Mucosa of gallbladder (tissue), 1 donor: ENCODE data around the gene MGA. TPM values are rescaled to one million over a fixed set of nuclear protein-coding genes. Genes with fewer than 3 reads are reported as not detected.

Experiments
- DNase-seq: peaks from one replicate; pipeline ENCODE4 v3.0.0-alpha.2; 2020; ENCODE audit warnings: low spot score
- total RNA-seq: library from RNA; stranded (reverse); gene quantifications from one replicate; pipeline ENCODE4 v1.2.1, GENCODE V29; 2021
- donor health status: DM: no; HTN: no; CAD: no.

MGA gene
- total RNA-seq, 1 donor from 2014 or later = 39.4 TPM

- DNase-seq = peak; percentile 37
Measured at GRCh38 chr15:41806291-41807181, 146.3 kb downstream of the MGA start.

DNA sequence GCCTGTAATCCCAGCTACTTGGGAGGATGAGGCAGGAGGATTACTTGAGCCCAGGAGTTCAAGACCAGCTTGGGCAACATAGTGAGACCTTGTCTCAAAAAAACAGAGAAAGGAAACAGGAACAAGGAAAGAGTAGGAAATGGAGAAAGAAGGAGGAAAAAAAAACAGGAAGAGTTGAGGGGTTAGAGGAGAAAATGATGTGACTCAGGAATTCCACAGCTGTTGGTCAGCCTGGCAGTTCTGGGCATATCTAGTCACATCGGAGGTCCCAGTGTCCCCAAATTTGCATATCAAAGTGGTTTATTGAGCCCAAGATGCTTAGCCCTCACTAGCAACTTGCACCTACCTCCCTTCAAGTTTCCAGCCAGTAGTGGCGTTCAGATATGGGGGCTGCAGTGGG, 148.9 kb downstream of the MGA start:
- DNase-seq = no peak

- no peak for DNase-seq
Measured at GRCh38 chr15:41809526-41810220, 149.5 kb downstream of the MGA start.

DNA sequence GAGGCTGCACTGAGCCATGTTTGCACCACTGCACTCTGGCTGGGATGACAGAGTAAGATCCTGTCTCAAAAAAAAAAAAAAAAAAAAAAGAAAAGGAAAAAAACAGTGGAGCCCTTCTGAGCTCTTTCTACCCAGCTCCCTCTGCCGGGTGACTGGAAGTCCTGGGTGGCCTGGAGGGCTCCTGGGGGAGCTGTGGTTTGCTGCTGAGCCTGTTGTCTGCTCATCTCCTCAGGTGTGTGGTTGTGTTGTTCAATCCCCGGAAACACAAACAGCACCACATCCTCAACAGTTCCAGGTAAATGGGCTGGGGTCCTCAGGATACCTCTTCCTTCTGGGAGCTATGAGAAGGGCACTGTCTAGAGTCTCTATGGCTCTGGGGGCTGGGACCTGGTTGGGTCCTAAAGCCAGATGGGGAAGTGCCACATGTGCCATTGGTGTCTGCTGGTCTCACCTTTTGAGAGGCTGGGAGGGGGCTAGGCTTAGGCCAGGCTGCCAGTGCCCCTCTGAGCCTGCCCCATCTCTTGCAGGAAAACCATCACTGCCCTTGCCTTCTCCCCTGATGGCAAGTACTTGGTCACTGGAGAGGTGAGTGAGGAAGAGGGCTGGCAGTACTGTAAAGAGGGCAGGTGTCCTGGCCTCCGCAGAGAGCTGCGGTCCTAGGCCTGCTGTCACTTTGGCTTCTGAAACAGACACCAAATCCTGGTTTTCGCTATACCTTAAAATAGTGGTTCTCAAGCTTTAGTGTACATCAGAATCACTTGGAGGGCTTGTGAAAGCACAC, 150.6 kb downstream of the MGA start:
- no peak for DNase-seq

DNA sequence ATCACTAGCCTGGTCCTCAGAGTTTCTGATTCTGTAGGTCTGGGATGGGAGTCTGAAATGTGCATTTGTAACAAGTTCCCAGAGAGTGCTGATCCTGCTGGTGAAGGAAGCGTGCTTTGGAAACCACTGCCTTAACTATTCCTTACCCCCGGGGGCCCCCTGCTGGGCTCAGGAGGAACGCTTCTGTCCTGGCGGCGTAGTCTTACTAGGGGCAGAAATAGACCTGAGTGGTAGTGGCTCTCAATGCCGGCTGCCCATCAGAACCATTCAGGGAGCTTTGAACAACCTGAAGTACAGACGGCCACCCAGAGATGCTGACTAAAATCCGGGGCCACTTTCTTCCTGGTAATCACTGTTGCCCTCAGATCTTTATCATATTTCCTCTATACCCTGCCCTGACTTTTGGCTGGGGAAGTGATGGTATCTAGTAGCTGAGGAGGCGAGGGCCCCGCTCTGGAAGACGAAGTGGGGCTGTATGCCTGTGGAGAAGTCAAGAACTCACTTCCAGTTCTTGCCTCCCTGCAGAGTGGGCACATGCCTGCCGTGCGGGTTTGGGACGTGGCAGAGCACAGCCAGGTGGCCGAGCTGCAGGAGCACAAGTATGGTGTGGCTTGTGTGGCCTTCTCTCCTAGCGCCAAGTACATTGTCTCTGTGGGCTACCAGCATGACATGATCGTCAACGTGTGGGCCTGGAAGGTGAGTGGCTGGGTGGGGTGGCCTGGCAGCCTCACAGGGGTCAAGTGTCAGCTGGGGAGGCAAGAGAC, 151.4 kb downstream of the MGA start:
- DNase-seq = peak; percentile 87

- no peak for DNase-seq
Measured at GRCh38 chr15:41812820-41813375, 152.7 kb downstream of the MGA start.

GRCh38 chr15:41813426-41813825, 153.2 kb downstream of the MGA start:
- DNase-seq = no peak

GRCh38 chr15:41814534-41814933, 154.3 kb downstream of the MGA start:
- no peak for DNase-seq

- no peak for DNase-seq
Measured at GRCh38 chr15:41816788-41817187, 156.6 kb downstream of the MGA start.

- DNase-seq = no peak
Measured at GRCh38 chr15:41817327-41817726, 157.1 kb downstream of the MGA start.

GRCh38 chr15:41817781-41818180, 157.6 kb downstream of the MGA start:
- DNase-seq = no peak

- DNase-seq = no peak
Measured at GRCh38 chr15:41819455-41820050, 159.3 kb downstream of the MGA start.

- DNase-seq = no peak
Measured at GRCh38 chr15:41820791-41821423, 160.7 kb downstream of the MGA start.

DNA sequence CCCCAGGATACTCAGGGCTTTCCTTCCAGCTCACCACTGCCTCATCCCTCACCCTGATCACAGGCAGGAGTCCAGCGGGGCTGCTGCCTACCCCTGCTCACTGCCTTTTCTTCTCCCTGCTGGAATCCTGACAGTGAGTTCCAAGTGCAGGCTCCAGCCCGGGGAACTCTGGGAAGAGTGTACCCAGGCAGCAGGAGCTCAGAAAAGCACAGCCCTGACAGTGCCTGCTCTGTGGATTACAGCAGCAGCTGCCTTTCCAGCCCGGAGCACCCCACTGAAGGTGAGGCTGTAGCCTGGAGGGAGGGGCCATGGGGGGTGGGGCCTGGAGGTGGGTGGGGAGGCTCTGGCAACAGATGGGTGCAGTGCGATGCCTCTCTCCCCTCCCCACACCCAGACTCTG, 161.6 kb downstream of the MGA start:
- no peak for DNase-seq

DNA sequence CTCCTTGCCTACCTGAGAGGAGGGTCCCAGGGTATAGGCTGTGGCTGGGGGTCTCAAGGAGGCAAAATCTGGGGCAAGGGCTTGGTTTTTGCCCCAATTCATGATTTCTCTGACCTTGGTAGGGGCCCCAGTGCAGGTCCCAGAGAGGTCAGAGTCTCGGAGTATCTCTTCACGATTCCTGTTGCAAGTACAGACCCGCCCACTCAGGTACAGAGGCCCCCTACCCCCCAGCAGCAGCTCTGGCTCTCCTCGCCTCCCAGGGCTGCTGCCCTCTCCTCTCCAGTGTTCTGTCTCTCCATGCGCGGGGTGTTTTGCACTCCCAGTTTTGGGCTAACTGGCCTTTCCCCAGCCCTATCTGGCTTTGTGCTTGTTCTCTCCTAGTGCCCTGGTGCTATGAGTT, 162.3 kb downstream of the MGA start:
- no peak for DNase-seq

Other genes starting within 250 kb of the MGA start
- 32.1 TPM for gene RTF1, start 243.3 kb upstream of the MGA start, total RNA-seq
- gene ITPKA, start 166.5 kb upstream of the MGA start, total RNA-seq = 3.2 TPM
- 2.5 TPM for gene LTK, start 146.6 kb upstream of the MGA start, total RNA-seq
- 38.7 TPM for gene RPAP1, start 116.1 kb upstream of the MGA start, total RNA-seq
- 9.1 TPM for gene TYRO3, start 101.2 kb upstream of the MGA start, total RNA-seq
- 27.0 TPM for gene MAPKBP1, start 114.1 kb downstream of the MGA start, total RNA-seq
- gene JMJD7, start 167.7 kb downstream of the MGA start, total RNA-seq = 21.0 TPM
- gene PLA2G4B, start 178.4 kb downstream of the MGA start, total RNA-seq = 20.7 TPM
- gene SPTBN5, start 233.6 kb downstream of the MGA start, total RNA-seq = 7.1 TPM